ENCODE data around the gene OR51S1. TPM values are rescaled to one million over a fixed set of nuclear protein-coding genes. Genes with fewer than 3 reads are reported as not detected.
"Not testable (repeated sequence)": the region's sequence is repeated elsewhere in the genome, so short reads cannot be mapped to it uniquely, and the experiment has no call there.

OR51S1 gene
- polyA plus RNA-seq, 1 donor: not detected

DNA sequence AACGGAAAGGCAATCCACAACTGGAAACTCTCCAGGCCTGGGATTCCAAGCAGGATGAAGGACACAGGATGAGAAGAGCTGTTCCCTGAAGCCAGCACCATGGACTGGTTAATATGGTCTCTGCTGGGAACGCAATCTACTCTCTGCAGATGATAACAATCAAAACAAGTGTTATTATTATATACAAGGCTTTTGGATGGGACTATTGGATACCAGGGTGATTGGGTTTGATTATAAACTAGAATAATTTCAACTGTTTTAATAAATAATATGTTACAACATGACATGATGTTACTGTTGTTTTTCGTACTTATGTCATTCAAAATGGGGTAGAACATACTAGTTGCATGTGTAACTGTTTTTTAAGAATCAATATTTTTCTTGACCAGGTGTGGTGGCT is 44.7 kb downstream of the OR51S1 start, which contains the start of gene OR52R1:
Gene OR52R1, minus strand, starts transcription at position 101 of the 400 bp plus-strand sequence. Its CDS starts 0 bp downstream, at position 101.
- DNase-seq: no peak

DNA sequence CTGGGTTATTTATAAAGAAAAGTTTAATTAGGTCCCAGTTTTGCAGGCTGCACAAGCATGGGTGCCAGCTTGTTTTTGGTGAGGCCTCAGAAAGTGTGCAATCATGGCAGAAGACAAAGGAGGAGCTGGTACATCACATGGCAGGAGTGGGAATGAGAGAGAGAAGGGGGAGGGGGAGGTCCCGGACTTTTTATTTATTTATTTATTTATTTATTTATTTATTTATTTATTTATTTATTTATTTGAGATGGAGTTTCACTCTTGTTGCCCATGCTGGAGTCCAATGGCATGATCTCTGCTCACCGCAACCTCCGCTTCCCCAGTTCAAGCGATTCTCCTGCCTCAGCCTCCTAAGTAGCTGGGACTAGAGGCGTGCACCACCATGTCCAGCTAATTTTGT is 47.7 kb downstream of the OR51S1 start:
- not testable (repeated sequence) for DNase-seq

DNA sequence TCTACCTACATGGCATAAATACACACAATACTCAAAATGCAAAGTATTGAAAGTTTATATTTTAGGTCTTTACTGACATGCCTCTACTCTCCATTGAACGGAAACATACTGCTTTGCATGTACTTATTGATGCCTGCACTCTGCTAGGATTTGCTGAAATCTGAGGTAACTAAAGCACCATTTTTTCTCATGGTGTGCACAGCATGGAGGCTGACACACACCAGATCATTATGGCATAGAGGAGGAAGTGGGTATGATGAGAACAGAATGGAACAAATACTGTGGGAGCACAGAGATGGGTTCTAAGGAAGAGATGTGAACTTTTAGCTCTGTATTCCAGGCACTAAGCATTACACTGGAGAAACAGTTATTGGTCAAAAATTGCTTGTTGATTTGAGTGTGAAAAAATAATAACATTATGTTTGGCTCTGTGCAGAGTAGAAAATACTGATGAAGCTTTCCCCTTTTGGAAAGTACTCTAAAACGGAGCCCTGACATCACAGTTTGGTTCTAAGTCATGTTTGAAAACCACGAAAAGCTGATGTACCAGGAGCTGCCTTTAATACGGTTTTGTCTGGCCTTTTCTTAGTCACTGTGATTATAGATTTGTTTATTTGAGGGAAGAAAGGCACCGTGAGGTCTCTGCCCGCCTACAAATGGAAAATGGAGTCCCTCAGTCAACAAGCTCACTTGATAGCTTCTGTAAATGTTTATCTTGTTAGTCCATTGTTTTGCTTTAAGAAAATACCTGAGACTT is 50.4 kb downstream of the OR51S1 start:
- no peak for DNase-seq

Other genes with a start within 250 kb of the OR51S1 start
- gene TRIM68, start 241.0 kb downstream of the OR51S1 start, polyA plus RNA-seq (ENCODE audit: insufficient read length): 8.6 TPM
- gene OR51D1, start 211.7 kb downstream of the OR51S1 start, polyA plus RNA-seq (ENCODE audit: insufficient read length): not detected
- gene OR51E1, start 205.2 kb downstream of the OR51S1 start, polyA plus RNA-seq (ENCODE audit: insufficient read length): 1.7 TPM
- 0.76 TPM for gene OR51E2, start 151.4 kb downstream of the OR51S1 start, polyA plus RNA-seq (ENCODE audit: insufficient read length)
- not detected for gene MMP26, start 144.4 kb downstream of the OR51S1 start, polyA plus RNA-seq (ENCODE audit: insufficient read length)
- not detected for gene OR51F1, start 79.3 kb downstream of the OR51S1 start, polyA plus RNA-seq (ENCODE audit: insufficient read length)
- not detected for gene OR52R1, start 44.8 kb downstream of the OR51S1 start, polyA plus RNA-seq (ENCODE audit: insufficient read length)
- not detected for gene OR51F2, start 27.9 kb downstream of the OR51S1 start, polyA plus RNA-seq (ENCODE audit: insufficient read length)
- gene OR51T1, start 32.7 kb upstream of the OR51S1 start, polyA plus RNA-seq (ENCODE audit: insufficient read length): not detected
- gene OR51A7, start 54.6 kb upstream of the OR51S1 start, polyA plus RNA-seq (ENCODE audit: insufficient read length): not detected
- not detected for gene OR51G2, start 70.1 kb upstream of the OR51S1 start, polyA plus RNA-seq (ENCODE audit: insufficient read length)
- not detected for gene OR51G1, start 75.1 kb upstream of the OR51S1 start, polyA plus RNA-seq (ENCODE audit: insufficient read length)
- gene OR51A4, start 98.4 kb upstream of the OR51S1 start, polyA plus RNA-seq (ENCODE audit: insufficient read length): 0.13 TPM
- gene OR51A2, start 106.5 kb upstream of the OR51S1 start, polyA plus RNA-seq (ENCODE audit: insufficient read length): not detected
- gene OR51L1, start 145.6 kb upstream of the OR51S1 start, polyA plus RNA-seq (ENCODE audit: insufficient read length): not detected
- gene OR52J3, start 197.3 kb upstream of the OR51S1 start, polyA plus RNA-seq (ENCODE audit: insufficient read length): not detected
- gene OR52E2, start 210.4 kb upstream of the OR51S1 start, polyA plus RNA-seq (ENCODE audit: insufficient read length): not detected
- not detected for gene OR52E1, start 220.4 kb upstream of the OR51S1 start, polyA plus RNA-seq (ENCODE audit: insufficient read length)